GM10266 (cell line): ENCODE measurements around the gene TCF12.

ENCODE experiments used
- DNase-seq: peaks from one replicate; pipeline ENCODE4 v3.0.0; 2012; ENCODE audit errors: extremely low spot score
- TF ChIP-seq, protein P1 (sequence below): IDR thresholded peaks from 2 replicates; pipeline ENCODE4 v1.5.1; 2012; ENCODE audit warnings: mild to moderate bottlenecking, low read depth; ENCODE audit not compliant: control insufficient read depth, insufficient read depth; ENCODE audit errors: missing control alignments

The TCF12 gene

DNA sequence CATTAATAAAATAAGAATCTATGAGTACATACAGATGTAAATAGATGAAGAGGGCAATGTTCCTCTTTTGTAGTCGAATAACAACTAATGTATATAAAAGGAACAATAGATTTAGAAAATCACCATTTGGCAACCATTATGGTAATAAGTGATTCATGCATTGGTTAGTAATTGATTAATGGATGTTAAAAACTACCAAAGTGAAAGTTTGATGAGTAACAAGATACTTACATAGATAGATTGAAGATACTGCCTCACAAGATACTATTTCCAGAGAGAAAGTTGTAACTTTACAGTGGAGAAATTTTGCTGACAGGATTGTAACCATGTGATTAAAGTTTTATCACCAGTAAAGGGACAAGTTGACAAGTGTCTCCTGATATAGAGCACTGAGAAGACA, 55.0 kb downstream of the TCF12 start:
- TF ChIP-seq, protein P1, sequence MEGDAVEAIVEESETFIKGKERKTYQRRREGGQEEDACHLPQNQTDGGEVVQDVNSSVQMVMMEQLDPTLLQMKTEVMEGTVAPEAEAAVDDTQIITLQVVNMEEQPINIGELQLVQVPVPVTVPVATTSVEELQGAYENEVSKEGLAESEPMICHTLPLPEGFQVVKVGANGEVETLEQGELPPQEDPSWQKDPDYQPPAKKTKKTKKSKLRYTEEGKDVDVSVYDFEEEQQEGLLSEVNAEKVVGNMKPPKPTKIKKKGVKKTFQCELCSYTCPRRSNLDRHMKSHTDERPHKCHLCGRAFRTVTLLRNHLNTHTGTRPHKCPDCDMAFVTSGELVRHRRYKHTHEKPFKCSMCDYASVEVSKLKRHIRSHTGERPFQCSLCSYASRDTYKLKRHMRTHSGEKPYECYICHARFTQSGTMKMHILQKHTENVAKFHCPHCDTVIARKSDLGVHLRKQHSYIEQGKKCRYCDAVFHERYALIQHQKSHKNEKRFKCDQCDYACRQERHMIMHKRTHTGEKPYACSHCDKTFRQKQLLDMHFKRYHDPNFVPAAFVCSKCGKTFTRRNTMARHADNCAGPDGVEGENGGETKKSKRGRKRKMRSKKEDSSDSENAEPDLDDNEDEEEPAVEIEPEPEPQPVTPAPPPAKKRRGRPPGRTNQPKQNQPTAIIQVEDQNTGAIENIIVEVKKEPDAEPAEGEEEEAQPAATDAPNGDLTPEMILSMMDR, result no peak
- no peak for DNase-seq

DNA sequence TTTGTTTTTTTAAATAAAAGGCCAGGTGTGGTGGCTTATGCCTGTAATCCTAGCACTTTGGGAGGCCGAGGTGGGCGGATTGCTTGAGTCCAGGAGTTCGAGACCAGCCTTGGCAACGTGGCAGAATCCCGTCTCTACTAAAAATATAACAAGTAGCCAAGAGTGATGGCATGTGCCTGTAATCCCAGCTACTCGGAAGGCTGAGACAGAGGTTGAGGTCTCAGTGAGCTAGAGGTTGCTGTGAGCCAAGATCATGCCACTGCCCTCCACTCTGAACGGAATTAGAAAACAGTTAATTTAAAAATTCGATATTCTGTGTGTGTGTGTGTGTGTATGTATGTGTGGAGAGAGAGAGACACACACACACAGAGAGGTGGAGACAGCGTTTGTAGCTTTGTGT, 58.8 kb downstream of the TCF12 start:
- DNase-seq, result no peak
- TF ChIP-seq, protein P1, result no peak

DNA sequence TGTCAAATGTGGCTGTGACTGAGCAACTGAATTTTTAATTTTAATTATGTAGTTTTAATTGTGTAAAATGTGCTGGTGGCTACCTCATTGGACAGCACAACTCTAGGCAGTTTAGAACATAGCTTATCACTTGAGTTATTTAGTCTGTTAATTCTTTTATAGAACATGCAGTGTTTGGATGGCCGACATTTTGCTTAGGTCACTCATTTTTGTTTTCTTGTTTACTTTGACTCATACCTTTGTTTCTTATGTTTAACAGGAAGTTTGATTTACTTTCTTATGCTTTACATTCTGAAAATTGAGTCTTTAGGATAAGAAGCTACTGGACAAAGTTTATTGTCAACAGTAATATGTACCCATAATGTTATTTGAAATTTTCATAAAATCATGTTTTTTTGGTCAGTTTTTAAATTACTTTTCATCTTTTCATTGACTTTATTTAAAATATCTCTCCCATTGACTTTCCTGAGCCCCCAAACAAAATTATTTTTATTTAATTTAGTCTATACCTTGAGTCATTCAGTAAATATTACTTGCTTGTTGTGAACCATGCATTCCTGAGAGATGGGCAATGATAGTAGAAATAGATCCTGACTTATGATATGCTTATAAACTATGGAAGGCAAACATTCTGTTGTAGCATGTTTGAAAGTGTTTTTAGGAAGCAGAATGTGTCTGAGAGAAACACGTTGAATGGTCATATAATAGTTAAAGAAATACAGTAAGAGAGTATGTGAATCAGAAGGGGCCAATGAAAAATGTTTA, 60.6 kb downstream of the TCF12 start:
- TF ChIP-seq, protein P1, result no peak
- DNase-seq, result no peak

DNA sequence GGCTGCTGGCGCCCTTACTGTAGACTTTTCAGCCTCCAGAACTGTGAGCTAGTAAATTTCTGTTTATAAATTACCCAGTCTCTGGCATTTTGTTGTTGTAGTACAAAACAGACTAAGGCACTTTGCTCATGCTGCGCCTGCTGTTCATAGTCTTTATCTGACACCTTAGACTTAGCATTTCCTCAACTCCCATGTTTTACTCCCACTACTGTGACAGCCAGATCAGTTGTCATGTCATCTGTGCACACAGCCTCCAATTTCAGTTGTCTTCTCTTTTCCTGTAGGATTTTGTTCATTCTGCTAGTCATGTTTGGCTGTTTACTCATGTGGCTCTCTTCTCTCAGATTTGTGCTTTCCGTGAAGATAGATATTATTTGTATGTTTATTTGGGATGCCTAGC, 62.0 kb downstream of the TCF12 start:
- TF ChIP-seq, protein P1, result no peak
- no peak for DNase-seq

DNA sequence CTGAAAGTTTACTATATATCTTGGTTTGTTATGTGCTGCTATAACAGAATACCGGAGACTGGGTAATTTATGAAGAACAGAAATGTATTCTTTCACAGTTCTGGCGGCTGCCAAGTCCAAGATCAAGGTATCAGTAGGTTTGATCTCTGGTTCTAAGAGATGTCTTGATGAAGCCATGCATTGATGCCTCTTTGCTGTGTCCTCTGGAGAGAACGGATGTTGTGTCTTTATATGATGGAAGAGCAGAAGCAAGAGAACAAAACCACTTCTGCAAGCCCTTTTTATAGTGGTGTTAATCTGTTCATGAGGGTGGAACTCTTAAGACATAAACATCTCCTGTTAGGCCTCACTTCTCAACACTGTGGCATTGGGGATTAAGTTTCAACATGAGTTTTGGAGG, 62.7 kb downstream of the TCF12 start:
- TF ChIP-seq, protein P1, result no peak
- DNase-seq, result no peak

DNA sequence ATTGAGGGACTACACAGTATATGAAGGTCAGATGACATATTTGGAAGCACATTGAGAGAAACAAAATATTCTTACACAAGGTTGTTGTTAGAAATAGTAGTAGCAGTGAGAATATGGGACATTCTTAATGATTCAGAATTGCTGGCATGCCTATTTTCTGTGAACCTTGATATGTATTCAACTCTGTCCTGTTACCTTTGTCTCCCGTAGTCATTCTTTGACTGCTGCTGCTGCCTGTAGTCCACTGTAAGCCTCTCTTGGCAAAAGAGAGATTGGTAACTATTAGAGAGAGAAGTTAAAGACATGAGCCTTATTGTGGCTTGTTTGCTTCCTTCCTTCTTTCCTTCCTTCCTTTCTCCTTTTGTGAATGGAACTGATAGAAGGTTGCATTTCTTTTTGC, 64.5 kb downstream of the TCF12 start:
- TF ChIP-seq, protein P1, result no peak

DNA sequence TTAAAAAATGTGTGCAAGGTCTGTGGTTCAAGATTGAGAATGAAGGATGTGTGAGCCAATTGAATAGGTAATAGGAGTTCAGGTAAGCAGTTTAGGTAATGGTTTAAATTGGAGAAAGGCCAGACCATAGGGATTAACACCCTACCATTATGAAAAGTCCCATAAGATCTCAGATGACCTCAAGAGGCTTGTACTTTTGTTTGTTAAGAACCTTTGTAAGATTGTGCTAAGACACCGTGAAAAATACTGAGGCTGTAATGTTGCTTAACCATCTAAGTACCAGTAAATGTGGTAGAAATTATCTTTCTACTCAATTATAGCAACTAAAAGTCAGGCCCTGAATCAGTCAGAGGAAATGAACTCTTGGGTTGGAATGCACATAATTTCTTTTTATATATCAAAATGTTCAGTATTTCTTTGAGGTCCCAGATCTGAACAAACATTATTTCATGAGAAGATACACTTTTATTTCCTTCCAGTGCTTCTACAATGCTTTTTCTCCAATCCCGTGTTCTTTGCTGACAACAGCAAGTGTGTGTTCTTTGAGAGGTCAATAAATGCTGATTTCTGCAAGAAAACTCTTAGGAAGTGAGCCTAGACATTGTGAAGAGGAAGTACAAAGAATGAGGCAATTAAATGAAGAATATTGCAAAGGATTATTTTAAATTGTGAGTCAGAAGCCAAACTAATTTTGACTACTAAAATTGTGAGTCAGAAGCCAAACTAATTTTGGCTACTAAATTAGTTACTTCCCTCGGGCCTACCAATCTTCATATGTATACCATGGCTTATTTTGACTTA, 66.4 kb downstream of the TCF12 start:
- TF ChIP-seq, protein P1, result no peak
- no peak for DNase-seq

More for the DNA sequence above, 64.5 kb downstream of the TCF12 start:
- DNase-seq, result no peak
